IMR-90 (cell line): ENCODE data around the gene ARRDC5. TPM values are rescaled to one million over a fixed set of nuclear protein-coding genes. Genes with fewer than 3 reads are reported as not detected.

Experiments
- ATAC-seq: fragments of 200-7000 bp; cut with Tn5 transposase; 2 replicates; pipeline ENCODE4 v1.9.1; 2020; ENCODE audit warnings: low read depth, mild to moderate bottlenecking, moderate library complexity
- BruUV-seq: library from RNA; stranded (reverse); fragments of 400-500 nt; replicated peaks from 2 replicates; lab custom pipeline; 2021; lab: Mats Ljungman, UMichigan
- CTCF ChIA-PET: fragments of 300-600 bp; formaldehyde crosslinking; extraction: SDS; loops from one replicate; lab custom pipeline; 2021; ENCODE audit warnings: antibody characterized with exemption; lab: Yijun Ruan, JAX
- POLR2A ChIA-PET: fragments of 300-600 bp; sonication (Branson Sonifier 250); formaldehyde crosslinking; loops from one replicate; lab custom pipeline; 2022; ENCODE audit warnings: antibody characterized with exemption; ENCODE audit not compliant: unreplicated experiment; lab: Charles Lee
- DNase-seq: peaks from one replicate; pipeline ENCODE4 v3.0.0; 2013
- H2AFZ ChIP-seq: replicated peaks from 2 replicates; pipeline ENCODE3; 2013; ENCODE audit warnings: low read length, mild to moderate bottlenecking; ENCODE audit not compliant: poor library complexity
- H2AK5ac ChIP-seq: 2 replicates; pipeline ENCODE4 v1.6.1; 2013; ENCODE audit warnings: low read depth, low read length, inconsistent platforms
- H2AK9ac ChIP-seq: replicated peaks from 2 replicates; pipeline ENCODE3; 2013; ENCODE audit warnings: mild to moderate bottlenecking, low read depth, low read length, moderate library complexity; ENCODE audit not compliant: poor library complexity
- H2BK120ac ChIP-seq: 2 replicates; pipeline ENCODE4 v1.6.1; 2013; ENCODE audit warnings: low read depth, low read length, inconsistent platforms
- H2BK15ac ChIP-seq: 3 replicates; pipeline ENCODE4 v1.6.1; 2013; ENCODE audit warnings: low read depth, low read length, inconsistent platforms
- H2BK20ac ChIP-seq: 2 replicates; pipeline ENCODE4 v1.6.1; 2013; ENCODE audit warnings: low read depth, mild to moderate bottlenecking, inconsistent platforms, low read length, moderate library complexity
- H2BK5ac ChIP-seq: 2 replicates; pipeline ENCODE4 v1.6.1; 2013; ENCODE audit warnings: mild to moderate bottlenecking, low read depth, low read length, inconsistent platforms; ENCODE audit not compliant: poor library complexity, severe bottlenecking
- H3K14ac ChIP-seq: replicated peaks from 2 replicates; pipeline ENCODE4 v1.6.1; 2013; ENCODE audit warnings: low read depth, low read length, inconsistent platforms
- H3K18ac ChIP-seq: 2 replicates; pipeline ENCODE4 v1.6.1; 2013; ENCODE audit warnings: low read depth, low read length, control low read depth
- H3K23ac ChIP-seq: 2 replicates; pipeline ENCODE4 v1.6.1; 2013; ENCODE audit warnings: low read depth, low read length, inconsistent platforms
- H3K27ac ChIP-seq: 2 replicates; pipeline ENCODE4 v1.5.1; 2013; ENCODE audit warnings: mild to moderate bottlenecking, control low read depth, low read length; ENCODE audit not compliant: insufficient read depth
- H3K27me3 ChIP-seq: 2 replicates; pipeline ENCODE4 v1.6.1; 2013; ENCODE audit warnings: low read length; ENCODE audit not compliant: control insufficient read depth, insufficient read depth
- H3K36me3 ChIP-seq: 2 replicates; pipeline ENCODE4 v1.6.1; 2013; ENCODE audit warnings: low read length, mixed read lengths; ENCODE audit not compliant: control insufficient read depth, insufficient read depth
- H3K4ac ChIP-seq: 2 replicates; pipeline ENCODE4 v1.6.1; 2013; ENCODE audit warnings: low read depth, low read length, inconsistent platforms
- H3K4me1 ChIP-seq: 2 replicates; pipeline ENCODE4 v1.6.1; 2013; ENCODE audit warnings: low read length, mixed read lengths; ENCODE audit not compliant: control insufficient read depth, insufficient read depth
- H3K4me2 ChIP-seq: 2 replicates; pipeline ENCODE4 v1.6.1; 2013; ENCODE audit warnings: low read depth, mild to moderate bottlenecking, control low read depth, low read length, moderate library complexity
- H3K4me3 ChIP-seq: 2 replicates; pipeline ENCODE4 v1.5.1; 2013; ENCODE audit warnings: low read depth, mild to moderate bottlenecking, control low read depth, low read length, moderate library complexity; ENCODE audit not compliant: insufficient read depth
- H3K56ac ChIP-seq: 2 replicates; pipeline ENCODE4 v1.6.1; 2013; ENCODE audit warnings: low read length, inconsistent platforms; ENCODE audit not compliant: insufficient read depth; ENCODE audit errors: extremely low read depth
- H3K79me1 ChIP-seq, 2 experiments: 2 replicates each; pipeline ENCODE4 v1.6.1; 2013; ENCODE audit warnings: low read length in 2 of 2, inconsistent platforms in 1 of 2, low read depth in 1 of 2
- H3K9ac ChIP-seq: 2 replicates; pipeline ENCODE4 v1.6.1; 2013; ENCODE audit warnings: low read depth, low read length, control low read depth
- H3K9me1 ChIP-seq: 2 replicates; pipeline ENCODE4 v1.6.1; 2013; ENCODE audit warnings: low read length, inconsistent platforms; ENCODE audit not compliant: insufficient read depth
- H3K9me3 ChIP-seq: 2 replicates; pipeline ENCODE4 v1.6.1; 2013; ENCODE audit warnings: low read length; ENCODE audit not compliant: control insufficient read depth, insufficient read depth
- H4K20me1 ChIP-seq: 2 replicates; pipeline ENCODE4 v1.6.1; 2013; ENCODE audit warnings: low read length, inconsistent platforms; ENCODE audit not compliant: insufficient read depth
- H4K5ac ChIP-seq: 2 replicates; pipeline ENCODE4 v1.6.1; 2013; ENCODE audit warnings: mild to moderate bottlenecking, low read depth, low read length, control low read depth
- H4K8ac ChIP-seq, 2 experiments: 2 replicates each; pipeline ENCODE4 v1.6.1; 2013; ENCODE audit warnings: low read depth in 2 of 2, low read length in 2 of 2, control low read depth in 1 of 2, inconsistent platforms in 1 of 2
- H4K91ac ChIP-seq: 2 replicates; pipeline ENCODE4 v1.6.1; 2013; ENCODE audit warnings: low read depth, low read length, inconsistent platforms; ENCODE audit not compliant: insufficient read depth
- BHLHE40 ChIP-seq: fragments of 150-350 bp; IDR thresholded peaks from 2 replicates; pipeline ENCODE4 v1.6.1; 2016; ENCODE audit warnings: mild to moderate bottlenecking, low read depth, low read length
- FOS ChIP-seq: fragments of 150-350 bp; IDR thresholded peaks from 2 replicates; pipeline ENCODE4 v1.6.1; 2016; ENCODE audit warnings: low read depth, low read length
- USF2 ChIP-seq: fragments of 150-350 bp; IDR thresholded peaks from 2 replicates; pipeline ENCODE4 v1.6.1; 2017; ENCODE audit warnings: mild to moderate bottlenecking, antibody characterized with exemption, low read length, low read depth
- WGBS, 2 experiments: methylation state at CpG; one replicate each; pipeline versions ENCODE4 v1.1.5 to v1.1.7; 2013; ENCODE audit warnings: missing lambda C conversion rate in 2 of 2; ENCODE audit not compliant: insufficient read length in 1 of 2; ENCODE audit errors: extremely low coverage in 2 of 2; 5-methylcytosine and 5-hydroxymethylcytosine counted together
- dilution Hi-C: fragments of 300-500 bp; cut with HindIII; formaldehyde crosslinking; loops from one replicate; pipeline ENCODE4 v1.14.3; 2018; ENCODE audit warnings: low sequenced_read_pairs; ENCODE audit not compliant: unreplicated experiment
- in situ Hi-C: fragments of 300-500 bp; cut with MboI; formaldehyde crosslinking; loops from 3 replicates; pipeline ENCODE4 v1.14.3; 2019; ENCODE audit warnings: low sequenced_read_pairs, inconsistent platforms, mixed read lengths
- intact Hi-C: fragments of 100-400 bp; cut with micrococcal nuclease; formaldehyde crosslinking; loops from 2 replicates; pipeline ENCODE4 v1.10.0; 2022
- polyA plus RNA-seq, 3 experiments: library from polyadenylated mRNA; depleted of rRNA; stranded (reverse); fragments of >200 nt; gene quantifications; 2 replicates each; pipeline ENCODE4 v1.2.3, GENCODE V29; 2012; ENCODE audit warnings: low replicate concordance in 1 of 3
- total RNA-seq: library from RNA; depleted of rRNA; stranded (reverse); fragments of >200 nt; gene quantifications from 2 replicates; pipeline ENCODE4 v1.2.3, GENCODE V29; 2012

ARRDC5 gene
- total and polyA plus RNA-seq, 2 of the 4 experiments (the other 2 are of a cell fraction) = not detected

- H4K91ac ChIP-seq = peak overlapping the region; percentile 94
- CTCF ChIA-PET = interaction anchor here (4.6 kb wide), 1 partner anchor 105 kb away, joined by 30 read pairs; no protein-coding TSS in a partner anchor
- peak overlapping the region; percentile 91 for H2AK5ac ChIP-seq
- H4K8ac ChIP-seq = peak overlapping the region; percentile 36 to 86; a peak in 3 of 4 replicates
- peak overlapping the region; percentile 86 for H2AFZ ChIP-seq
- 56% methylated on average over 14 of the region's 23 CpGs; no CpG with 5 or more reads in 1 of the 2 experiments for WGBS, 2 experiments
- H3K27me3 ChIP-seq = no peaks in the 10 kb centered on the region
- H3K79me1 ChIP-seq = peaks cover 0 to 71% of the 10 kb centered on the region in 2 experiments; a peak in 2 of 4 replicates
- peaks cover 43% of the 10 kb centered on the region for H4K20me1 ChIP-seq
- H3K27ac ChIP-seq = peak overlapping the region; percentile 67
- peak overlapping the region; percentile 65 for H4K5ac ChIP-seq
- peak overlapping the region; percentile 82; the same call in 2 of the 3 replicates for H2BK15ac ChIP-seq
- H2AK9ac ChIP-seq = peak overlapping the region; percentile 89
- no peak overlapping the region for H3K4me3 ChIP-seq
- H3K4ac ChIP-seq = peak overlapping the region; percentile 92
- H2BK120ac ChIP-seq = peak overlapping the region; percentile 91
- peak overlapping the region; percentile 22 for H3K18ac ChIP-seq
- TF ChIP-seq FOS = peak; percentile 71; the same call in 1 of the 2 replicates
- TF ChIP-seq BHLHE40 = peak; percentile 24; the same call in 1 of the 2 replicates
- no peak for TF ChIP-seq USF2
- peak overlapping the region; percentile 58; the same call in 1 of the 2 replicates for H3K56ac ChIP-seq
- intact Hi-C loops = no loop called here
- DNase-seq (peak; percentile 69), ATAC-seq (peak; percentile 10; the same call in 1 of the 2 replicates)
- no peak overlapping the region for H3K9ac ChIP-seq
- POLR2A ChIA-PET = no interaction called here
- peaks cover 1% of the 10 kb centered on the region; the same call in 1 of the 2 replicates for H3K36me3 ChIP-seq
- no peaks in the 10 kb centered on the region for H3K9me3 ChIP-seq
- H3K4me1 ChIP-seq = peaks cover 38% of the 10 kb centered on the region
- no TSS peak for BruUV-seq
- peak overlapping the region; percentile 68 for H3K23ac ChIP-seq
- peak overlapping the region; percentile 96 for H2BK5ac ChIP-seq
- in situ Hi-C loops = loop anchor here (5.0 kb wide), 2 partner anchors 43 to 108 kb away; no protein-coding TSS in a partner anchor
- H2BK20ac ChIP-seq = peak overlapping the region; percentile 85
- peak overlapping the region; percentile 83 for H3K14ac ChIP-seq
- peak overlapping the region; percentile 33; the same call in 1 of the 2 replicates for H3K4me2 ChIP-seq
- H3K9me1 ChIP-seq = peaks cover 9% of the 10 kb centered on the region
- dilution Hi-C loops = no loop called here
Measured at GRCh38 chr19:4914736-4915501, 12.2 kb upstream of the ARRDC5 start.
